Ascending aorta (tissue), 2 donors: ENCODE data around the gene RIN3. TPM values are rescaled to one million over a fixed set of nuclear protein-coding genes. Genes with fewer than 3 reads are reported as not detected.

ENCODE experiments used
- DNase-seq, 2 donors: peaks; one replicate each; pipeline ENCODE4 v3.0.0-alpha.2; 2019; ENCODE audit warnings: low spot score in 2 of 2
- H3K27ac ChIP-seq, 2 donors: fragments of 200-600 bp; sonication (generic); one replicate each; pipeline ENCODE4 v1.5.1; 2016 to 2017; ENCODE audit warnings: mild to moderate bottlenecking in 1 of 2
- H3K27me3 ChIP-seq: fragments of 200-600 bp; sonication (generic); one replicate; pipeline ENCODE4 v1.5.1; 2017
- H3K36me3 ChIP-seq, 2 donors: fragments of 200-600 bp; sonication (generic); one replicate each; pipeline ENCODE4 v1.5.1; 2016
- H3K4me1 ChIP-seq, 2 donors: fragments of 200-600 bp; sonication (generic); one replicate each; pipeline ENCODE4 v1.5.1; 2016 to 2017; ENCODE audit warnings: mild to moderate bottlenecking in 1 of 2
- H3K4me3 ChIP-seq, 2 donors: fragments of 200-600 bp; sonication (generic); one replicate each; pipeline ENCODE4 v1.5.1; 2016 to 2017; ENCODE audit warnings: mild to moderate bottlenecking in 1 of 2
- H3K9me3 ChIP-seq, 2 donors: fragments of 200-600 bp; sonication (generic); one replicate each; pipeline ENCODE4 v1.5.1; 2016
- CTCF ChIP-seq, 3 experiments: fragments of 200-600 bp in 2 of 3; fragments of 450-650 bp in 1 of 3; sonication (generic) in 2 of 3; IDR thresholded peaks; one replicate each; pipeline ENCODE4 v1.5.1; 2016 to 2019; ENCODE audit warnings: antibody characterized with exemption in 3 of 3, mild to moderate bottlenecking in 1 of 3, moderate library complexity in 1 of 3
- intact Hi-C: fragments of 100-400 bp; cut with DNase I; formaldehyde crosslinking; loops from one replicate; pipeline ENCODE4 v1.15.1; 2023
- total RNA-seq: library from RNA; depleted of rRNA; stranded (reverse); fragments of >200 nt; gene quantifications from one replicate; pipeline ENCODE4 v1.1.0, GENCODE V29; 2016

RIN3 gene
- total RNA-seq, 1 donor from 2014 or later, result 30.3 TPM

- Histone ChIP-seq H3K9me3 (no peaks in the 10 kb centered on the region), H3K27me3 (no peaks in the 10 kb centered on the region), H3K27ac (peak overlapping the region; percentile 38 to 57), H3K36me3 (peaks cover 0 to 6% of the 10 kb centered on the region in 2 donors), H3K4me3 (no peak overlapping the region), H3K4me1 (peaks cover 9 to 14% of the 10 kb centered on the region in 2 donors)
- no peak for TF ChIP-seq CTCF (IDR thresholded peaks at IDR 0.05)
- DNase-seq, result no peak
- intact Hi-C loops, result no loop called here
Observed at GRCh38 chr14:92719890-92720323, 206.3 kb downstream of the RIN3 start.

GRCh38 chr14:92724516-92725340 is 211.1 kb downstream of the RIN3 start:
- no peak for TF ChIP-seq CTCF (IDR thresholded peaks at IDR 0.05)
- Histone ChIP-seq H3K36me3 (peaks cover 0 to 9% of the 10 kb centered on the region in 2 donors), H3K4me3 (no peak overlapping the region), H3K9me3 (no peaks in the 10 kb centered on the region), H3K4me1 (peaks cover 8 to 14% of the 10 kb centered on the region in 2 donors), H3K27me3 (no peaks in the 10 kb centered on the region), H3K27ac (peak overlapping the region in 1 of 2 donors; percentile 31)
- intact Hi-C loops, result no loop called here
- peak in 1 of 2 donors; percentile 24 for DNase-seq

- H3K36me3 ChIP-seq, result peaks cover 5 to 9% of the 10 kb centered on the region in 2 donors
- peak overlapping the region in 1 of 2 donors; percentile 56 for H3K27ac ChIP-seq
- DNase-seq, result peak in 1 of 2 donors; percentile 87
- peaks cover 0 to 3% of the 10 kb centered on the region in 2 donors for H3K4me1 ChIP-seq
- H3K9me3 ChIP-seq, result no peaks in the 10 kb centered on the region
- intact Hi-C loops, result no loop called here
- H3K4me3 ChIP-seq, result no peak overlapping the region
- no peak for TF ChIP-seq CTCF (IDR thresholded peaks at IDR 0.05)
- no peaks in the 10 kb centered on the region for H3K27me3 ChIP-seq
Observed at GRCh38 chr14:92726135-92726932, 212.8 kb downstream of the RIN3 start.

- Histone ChIP-seq H3K4me3 (no peak overlapping the region), H3K27me3 (no peaks in the 10 kb centered on the region), H3K27ac (peak overlapping the region in 1 of 2 donors; percentile 56), H3K4me1 (peaks cover 0 to 3% of the 10 kb centered on the region in 2 donors), H3K36me3 (peaks cover 11 to 14% of the 10 kb centered on the region in 2 donors), H3K9me3 (no peaks in the 10 kb centered on the region)
- TF ChIP-seq CTCF (IDR thresholded peaks at IDR 0.05), result no peak
- no peak for DNase-seq
- intact Hi-C loops, result no loop called here
Observed at GRCh38 chr14:92726933-92727262, 213.3 kb downstream of the RIN3 start.

GRCh38 chr14:92728759-92729364 is 215.3 kb downstream of the RIN3 start:
- TF ChIP-seq CTCF (IDR thresholded peaks at IDR 0.05), result no peak
- H3K27ac ChIP-seq, result no peak overlapping the region
- H3K9me3 ChIP-seq, result no peaks in the 10 kb centered on the region
- H3K4me1 ChIP-seq, result peaks cover 0 to 3% of the 10 kb centered on the region in 2 donors
- intact Hi-C loops, result no loop called here
- H3K36me3 ChIP-seq, result peaks cover 18 to 22% of the 10 kb centered on the region in 2 donors
- DNase-seq, result no peak
- H3K4me3 ChIP-seq, result no peak overlapping the region
- no peaks in the 10 kb centered on the region for H3K27me3 ChIP-seq
